Ureter (tissue), 1 donor: ENCODE results near the gene CADPS2. TPM values are rescaled to one million over a fixed set of nuclear protein-coding genes. Genes with fewer than 3 reads are reported as not detected.

Experiments
- DNase-seq: peaks from one replicate; pipeline ENCODE4 v3.0.0-alpha.2; 2020; ENCODE audit warnings: low spot score
- total RNA-seq: library from RNA; stranded (reverse); gene quantifications from one replicate; pipeline ENCODE4 v1.2.4, GENCODE V29; 2023
- donor health status: DM: yes; HTN: yes; CAD: no.

CADPS2 gene
- total RNA-seq, 1 donor from 2014 or later, result 25.8 TPM

DNA sequence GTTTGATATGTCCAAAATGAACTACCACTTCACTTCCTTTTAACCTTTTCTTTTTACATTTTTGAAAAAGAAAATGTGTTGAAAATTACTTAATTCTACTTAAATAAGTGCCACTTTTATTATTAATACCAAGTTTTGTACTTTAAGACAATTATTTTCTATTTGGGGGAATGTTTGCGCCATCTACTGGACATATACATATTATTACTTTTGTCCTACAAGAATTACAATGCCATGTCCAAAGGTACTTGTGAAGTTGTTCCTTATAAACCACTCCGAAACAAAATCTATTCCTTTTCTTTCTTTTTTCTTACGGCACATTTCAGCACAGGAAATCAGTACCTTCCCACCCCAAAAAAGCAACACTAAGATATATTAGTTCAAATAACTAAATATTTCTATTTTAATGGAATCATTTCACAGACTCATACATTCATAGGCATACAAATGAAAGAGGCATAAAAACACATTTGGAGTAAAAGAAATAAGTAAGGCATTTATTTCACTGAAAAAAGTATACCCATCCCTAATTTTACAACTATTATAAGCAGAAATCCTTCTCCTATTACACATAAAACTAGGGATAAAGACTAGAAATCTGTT, 357.3 kb downstream of the CADPS2 start:
- no peak for DNase-seq

- DNase-seq, result no peak
These were observed 360.9 kb downstream of the CADPS2 start for GRCh38 chr7:122525355-122525754.

DNA sequence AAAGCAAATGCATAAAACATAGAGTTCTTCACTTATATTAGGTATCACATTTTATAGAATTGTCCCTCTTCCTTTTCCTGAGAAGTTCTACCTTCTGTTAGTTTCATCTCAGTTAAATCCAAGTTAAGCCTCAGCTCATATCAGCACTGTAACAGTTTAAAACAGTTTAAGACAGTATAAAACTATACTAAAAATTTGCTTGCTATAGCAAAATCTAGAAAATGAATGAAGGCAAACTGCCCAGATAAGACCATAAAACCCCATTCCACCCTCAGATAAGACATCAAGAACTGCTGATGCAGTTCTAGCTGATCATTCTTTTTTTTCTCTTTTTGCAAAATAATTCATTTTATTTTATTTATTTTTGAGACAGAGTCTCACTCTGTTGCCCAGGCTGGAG, 364.5 kb downstream of the CADPS2 start:
- no peak for DNase-seq

DNA sequence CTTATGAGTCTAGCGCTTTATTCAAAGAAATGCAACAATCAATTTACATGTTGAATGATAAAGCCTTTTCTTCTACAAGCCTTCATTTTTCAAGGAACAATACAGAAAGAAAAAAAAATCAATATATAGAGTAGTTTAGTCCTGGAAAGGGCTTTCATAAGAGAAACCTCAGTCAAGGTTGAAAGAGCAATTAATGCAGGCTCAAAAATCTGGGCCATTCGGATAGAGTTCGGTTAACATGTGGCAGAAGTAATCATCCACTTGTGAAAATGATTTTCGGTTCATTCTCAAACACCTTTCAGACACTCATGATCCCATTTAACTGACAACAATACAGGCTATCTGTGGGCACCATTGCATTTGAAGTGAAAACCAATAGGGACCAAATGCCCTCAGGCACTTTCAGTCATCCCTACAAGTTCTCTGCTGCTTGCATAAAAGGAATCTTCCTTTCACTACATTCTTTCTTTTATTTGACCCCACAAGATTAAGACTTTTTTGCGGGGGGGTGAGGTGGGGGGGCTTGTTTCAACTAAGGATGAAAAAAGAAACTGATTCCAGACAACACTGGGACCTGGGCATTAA, 365.2 kb downstream of the CADPS2 start:
- no peak for DNase-seq

DNA sequence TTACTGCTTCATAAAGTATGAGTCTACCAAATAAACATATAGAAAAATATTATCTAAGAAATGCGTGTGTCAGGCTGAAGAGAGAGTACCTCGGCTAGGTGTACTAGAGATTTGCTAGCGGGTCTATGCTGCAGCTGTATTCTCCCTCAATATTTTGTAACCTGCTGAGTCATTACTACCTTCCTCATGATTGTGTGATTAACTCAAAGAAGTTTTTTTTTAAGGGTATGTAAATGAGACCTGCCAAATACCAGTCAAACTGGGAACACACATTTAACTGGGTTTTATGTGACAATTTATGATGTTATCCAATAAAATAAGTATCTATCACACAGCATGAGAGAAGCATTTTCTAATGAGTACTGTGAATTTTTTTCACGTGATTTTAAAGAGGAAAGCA, 367.8 kb downstream of the CADPS2 start:
- DNase-seq, result no peak

DNA sequence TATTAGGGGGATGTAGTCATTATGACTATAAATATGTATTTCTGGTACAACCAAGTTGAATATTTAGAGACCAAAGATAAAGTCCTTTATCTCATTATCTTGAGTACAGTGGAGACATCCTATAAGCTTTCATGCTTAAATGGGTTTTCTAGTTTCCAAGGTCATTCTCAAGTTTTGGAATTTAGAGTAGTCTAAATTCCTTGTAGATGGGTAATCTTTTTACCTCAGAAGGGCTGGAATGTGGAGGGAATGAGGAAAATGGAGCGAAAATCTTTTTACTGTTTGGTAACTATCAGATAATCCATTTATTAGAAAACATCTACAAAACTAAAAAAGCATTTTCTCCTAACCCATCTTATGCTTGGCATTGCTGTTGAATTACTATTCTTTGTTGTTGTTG, 368.7 kb downstream of the CADPS2 start:
- DNase-seq, result no peak

GRCh38 chr7:122515404-122515803, 370.9 kb downstream of the CADPS2 start:
- no peak for DNase-seq

DNA sequence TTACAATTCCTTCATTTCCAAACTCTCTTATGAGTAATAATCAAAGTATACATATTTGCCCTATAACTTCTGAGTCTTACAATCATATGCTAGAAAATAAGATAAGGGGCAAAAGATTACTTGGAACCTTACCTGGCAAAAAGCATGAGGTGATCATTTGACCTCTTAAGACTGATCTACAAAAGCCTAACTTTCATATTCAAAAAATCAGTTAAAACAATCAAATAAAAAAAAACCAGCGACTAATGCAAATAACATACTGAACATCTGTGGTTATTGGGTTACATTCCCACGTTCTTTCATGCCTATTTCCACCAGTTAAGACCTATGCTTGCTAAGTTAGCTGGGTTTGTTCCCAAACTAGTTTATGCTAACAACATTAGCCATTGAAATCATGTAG, 375.0 kb downstream of the CADPS2 start:
- no peak for DNase-seq

- no peak for DNase-seq
These were observed 378.7 kb downstream of the CADPS2 start for GRCh38 chr7:122507591-122507990.

GRCh38 chr7:122492007-122492406, 394.3 kb downstream of the CADPS2 start:
- DNase-seq, result no peak

- no peak for DNase-seq
These were observed 398.0 kb downstream of the CADPS2 start for GRCh38 chr7:122488241-122488640.

- no peak for DNase-seq
These were observed 399.1 kb downstream of the CADPS2 start for GRCh38 chr7:122487131-122487530.

DNA sequence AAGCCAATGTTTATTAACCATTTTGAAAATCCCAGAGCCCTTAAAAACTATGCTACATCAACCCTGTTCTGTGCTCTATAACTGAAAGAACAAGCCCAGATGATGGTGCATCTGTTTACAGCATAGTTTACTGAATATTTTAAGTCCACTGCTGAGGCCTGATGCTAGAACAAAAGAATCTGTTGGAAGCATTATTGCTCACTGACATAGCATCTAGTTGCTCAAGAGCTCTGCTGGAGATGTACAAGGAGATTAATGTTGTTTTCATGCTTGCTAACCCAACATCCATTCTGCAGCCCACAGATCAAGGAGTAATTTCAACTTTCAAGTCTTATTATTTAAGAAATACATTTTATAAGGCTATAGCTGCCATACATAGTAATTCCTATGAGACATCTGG, 400.4 kb downstream of the CADPS2 start:
- no peak for DNase-seq

DNA sequence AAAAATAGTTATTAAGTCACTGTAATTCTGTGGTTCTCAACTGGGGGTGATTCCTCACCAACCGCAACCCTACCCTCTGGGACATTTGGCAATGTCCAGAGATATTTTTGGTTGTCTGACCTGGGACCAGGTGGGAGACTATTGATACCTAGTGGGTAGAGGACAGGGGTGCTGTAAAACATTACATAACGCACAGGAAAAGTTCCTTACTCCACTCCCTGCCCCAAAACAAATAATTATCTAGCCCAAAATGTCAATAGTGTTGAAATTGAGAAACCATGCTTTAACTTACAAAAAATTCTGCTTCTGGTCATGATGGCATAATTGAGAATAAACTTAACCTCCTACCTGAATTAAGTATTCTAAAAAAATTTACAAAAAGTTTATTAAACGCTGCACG, 404.0 kb downstream of the CADPS2 start:
- no peak for DNase-seq

- DNase-seq, result no peak
These were observed 415.4 kb downstream of the CADPS2 start for GRCh38 chr7:122470859-122471258.

- DNase-seq, result no peak
These were observed 417.3 kb downstream of the CADPS2 start for GRCh38 chr7:122468945-122469344.

- DNase-seq, result no peak
These were observed 418.4 kb downstream of the CADPS2 start for GRCh38 chr7:122467661-122468449.

- no peak for DNase-seq
These were observed 421.0 kb downstream of the CADPS2 start for GRCh38 chr7:122465296-122465695.

- DNase-seq, result no peak
These were observed 422.6 kb downstream of the CADPS2 start for GRCh38 chr7:122463631-122464030.

GRCh38 chr7:122460936-122461335, 425.3 kb downstream of the CADPS2 start:
- DNase-seq, result no peak

GRCh38 chr7:122457969-122458368, 428.3 kb downstream of the CADPS2 start:
- DNase-seq, result no peak

GRCh38 chr7:122457325-122457724, 428.9 kb downstream of the CADPS2 start:
- no peak for DNase-seq
